GM12864 (cell line): ENCODE measurements around the gene DAW1.
"Not testable (repeated sequence)": the region's sequence is repeated elsewhere in the genome, so short reads cannot be mapped to it uniquely, and the experiment has no call there.

Source experiments
- DNase-seq: peaks from one replicate; pipeline ENCODE4 v3.0.0-alpha.2; 2011; ENCODE audit warnings: low read depth
- H3K4me3 ChIP-seq: 2 replicates; pipeline ENCODE4 v1.5.1; 2011; ENCODE audit warnings: mild to moderate bottlenecking, low read depth, low read length, control low read depth
- TF ChIP-seq, protein P1 (sequence below): IDR thresholded peaks from 2 replicates; pipeline ENCODE4 v1.5.1; 2011; ENCODE audit warnings: low read depth, mild to moderate bottlenecking, moderate library complexity, low read length, control low read depth, inconsistent platforms; ENCODE audit errors: missing control alignments

The DAW1 gene

DNA sequence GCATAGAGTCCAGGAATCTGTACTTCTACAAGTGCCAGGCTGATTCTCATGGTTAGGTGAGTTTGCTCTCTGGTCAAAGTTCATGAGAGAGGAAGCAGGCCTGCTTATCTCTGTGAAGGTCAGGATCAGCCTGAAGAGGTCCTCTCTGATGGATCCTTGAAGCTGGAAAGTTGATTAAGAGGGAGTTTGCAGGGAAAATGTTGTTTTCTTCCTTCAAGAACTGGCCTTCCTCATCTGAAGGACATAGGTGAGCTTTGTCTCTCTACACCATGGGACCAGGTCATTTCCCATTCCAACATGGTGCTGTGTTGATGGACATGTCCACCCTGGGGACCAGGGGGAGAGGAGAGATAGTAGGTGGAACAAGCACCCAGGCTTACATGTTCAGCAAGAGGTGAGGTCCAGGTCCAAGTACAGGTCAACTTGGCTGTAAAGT, 42.9 kb upstream of the DAW1 start:
- no peak overlapping the region for H3K4me3 ChIP-seq
- TF ChIP-seq, protein P1, sequence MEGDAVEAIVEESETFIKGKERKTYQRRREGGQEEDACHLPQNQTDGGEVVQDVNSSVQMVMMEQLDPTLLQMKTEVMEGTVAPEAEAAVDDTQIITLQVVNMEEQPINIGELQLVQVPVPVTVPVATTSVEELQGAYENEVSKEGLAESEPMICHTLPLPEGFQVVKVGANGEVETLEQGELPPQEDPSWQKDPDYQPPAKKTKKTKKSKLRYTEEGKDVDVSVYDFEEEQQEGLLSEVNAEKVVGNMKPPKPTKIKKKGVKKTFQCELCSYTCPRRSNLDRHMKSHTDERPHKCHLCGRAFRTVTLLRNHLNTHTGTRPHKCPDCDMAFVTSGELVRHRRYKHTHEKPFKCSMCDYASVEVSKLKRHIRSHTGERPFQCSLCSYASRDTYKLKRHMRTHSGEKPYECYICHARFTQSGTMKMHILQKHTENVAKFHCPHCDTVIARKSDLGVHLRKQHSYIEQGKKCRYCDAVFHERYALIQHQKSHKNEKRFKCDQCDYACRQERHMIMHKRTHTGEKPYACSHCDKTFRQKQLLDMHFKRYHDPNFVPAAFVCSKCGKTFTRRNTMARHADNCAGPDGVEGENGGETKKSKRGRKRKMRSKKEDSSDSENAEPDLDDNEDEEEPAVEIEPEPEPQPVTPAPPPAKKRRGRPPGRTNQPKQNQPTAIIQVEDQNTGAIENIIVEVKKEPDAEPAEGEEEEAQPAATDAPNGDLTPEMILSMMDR = no peak
- DNase-seq = no peak

DNA sequence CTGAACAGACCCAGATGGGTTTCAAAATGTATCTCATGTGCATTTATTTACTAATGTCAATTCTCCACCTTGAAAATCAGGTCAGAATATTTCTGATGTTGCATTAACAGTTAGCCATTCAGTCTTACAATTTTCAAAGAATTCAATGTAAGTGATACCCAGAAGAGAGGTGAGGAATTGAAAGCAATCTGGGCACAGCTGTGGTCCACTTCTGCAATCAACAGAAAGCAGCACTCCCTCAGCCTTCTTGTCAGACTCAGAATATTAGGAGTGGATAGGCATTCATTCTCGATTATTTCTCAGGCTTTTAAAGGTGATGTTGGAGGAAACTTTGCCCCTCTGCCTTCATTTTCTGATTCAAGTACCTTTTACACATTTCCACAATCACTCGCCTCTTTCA, 42.1 kb upstream of the DAW1 start:
- TF ChIP-seq, protein P1 = no peak
- no peak for DNase-seq
- H3K4me3 ChIP-seq = no peak overlapping the region

DNA sequence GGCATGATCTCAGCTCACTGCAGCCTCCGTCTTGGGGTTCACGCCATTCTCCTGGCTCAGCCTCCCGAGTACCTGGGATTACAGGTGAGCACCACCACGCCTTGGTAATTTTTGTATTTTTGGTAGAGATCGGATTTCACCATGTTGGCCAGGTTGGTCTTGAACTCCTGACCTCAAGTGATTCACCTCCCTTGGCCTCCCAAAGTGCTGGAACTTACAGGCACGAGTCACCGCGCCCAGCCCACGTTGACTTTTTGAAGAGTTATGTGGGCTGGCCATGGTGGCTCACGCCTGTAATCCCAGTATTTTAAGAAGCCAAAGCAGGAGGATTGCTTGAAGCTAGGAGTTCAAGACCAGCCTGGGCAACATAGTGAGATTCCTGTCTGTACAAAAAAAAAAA, 37.0 kb upstream of the DAW1 start:
- TF ChIP-seq, protein P1 = no peak

DNA sequence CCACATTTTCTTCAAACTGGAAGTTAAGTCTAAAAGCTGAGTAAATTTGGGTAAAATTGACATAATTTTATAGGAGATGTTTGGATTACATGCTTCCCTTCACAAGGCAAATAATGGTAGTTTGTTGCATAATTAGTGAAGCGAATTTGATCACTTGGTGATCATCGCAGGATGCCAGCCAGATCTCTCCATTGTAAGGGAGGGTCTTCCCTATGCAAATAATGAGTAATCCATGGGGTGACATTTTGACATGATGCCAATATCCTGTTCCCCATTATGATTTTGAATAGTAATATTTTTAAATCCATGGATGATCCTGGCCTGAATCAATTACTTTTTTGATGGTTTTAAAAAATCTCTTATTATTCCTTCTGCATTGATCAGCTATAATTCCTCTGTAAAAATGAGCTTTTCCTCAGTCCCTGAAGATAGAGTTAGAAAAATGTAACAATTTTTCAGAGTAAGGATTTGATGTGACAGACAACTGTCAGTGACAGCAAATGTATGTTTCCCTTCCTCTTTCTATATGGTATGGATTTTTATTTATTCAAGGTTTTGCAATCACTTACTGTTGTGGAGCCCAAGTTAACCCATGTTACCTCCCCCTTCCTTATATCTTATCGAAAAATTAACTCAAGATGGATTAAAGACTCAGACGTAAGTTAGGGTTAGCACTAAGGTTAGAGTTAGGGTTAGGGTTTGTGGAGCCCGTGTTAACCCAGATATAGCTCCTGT, 36.3 kb upstream of the DAW1 start:
- TF ChIP-seq, protein P1 = no peak
- no peak overlapping the region for H3K4me3 ChIP-seq
- DNase-seq = no peak

More for the DNA sequence above, 37.0 kb upstream of the DAW1 start:
- no peak for DNase-seq
- no peak overlapping the region for H3K4me3 ChIP-seq

DNA sequence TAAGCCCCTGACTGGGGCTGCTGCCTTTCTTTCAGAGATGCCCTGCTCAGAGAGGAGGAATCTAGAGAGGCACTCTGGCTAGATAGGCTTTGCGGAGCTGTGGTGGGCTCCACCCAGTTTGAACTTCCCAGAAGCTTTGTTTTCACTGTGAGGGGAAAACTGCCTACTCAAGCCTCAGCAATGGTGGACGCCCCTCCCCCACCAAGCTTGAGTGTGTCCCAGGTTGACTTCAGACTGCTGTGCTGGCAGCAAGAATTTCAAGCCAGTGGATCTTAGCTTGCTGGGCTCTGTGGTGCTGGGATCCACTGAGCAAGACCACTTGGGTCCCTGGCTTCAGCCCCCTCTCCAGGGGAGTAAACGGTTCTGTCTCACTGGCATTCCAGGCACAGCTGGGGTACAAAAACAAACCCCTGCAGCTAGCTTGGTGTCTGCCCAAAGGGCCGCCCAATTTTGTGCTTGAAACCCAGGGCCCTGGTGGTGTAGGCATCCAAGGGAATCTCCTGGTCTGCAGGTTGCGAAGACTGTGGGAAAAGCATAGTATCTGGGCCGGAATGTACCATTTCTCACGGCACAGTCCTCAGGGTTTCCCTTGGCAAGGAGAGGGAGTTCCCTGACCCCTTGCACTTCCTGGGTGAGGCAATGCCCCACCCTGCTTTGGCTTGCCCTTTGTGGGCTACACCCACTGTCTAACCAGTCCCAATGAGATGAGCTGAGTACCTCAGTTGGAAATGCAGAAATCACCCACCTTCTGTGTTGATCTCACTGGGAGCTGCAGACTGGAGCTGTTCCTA, 31.9 kb upstream of the DAW1 start:
- not testable (repeated sequence) for H3K4me3 ChIP-seq, DNase-seq

DNA sequence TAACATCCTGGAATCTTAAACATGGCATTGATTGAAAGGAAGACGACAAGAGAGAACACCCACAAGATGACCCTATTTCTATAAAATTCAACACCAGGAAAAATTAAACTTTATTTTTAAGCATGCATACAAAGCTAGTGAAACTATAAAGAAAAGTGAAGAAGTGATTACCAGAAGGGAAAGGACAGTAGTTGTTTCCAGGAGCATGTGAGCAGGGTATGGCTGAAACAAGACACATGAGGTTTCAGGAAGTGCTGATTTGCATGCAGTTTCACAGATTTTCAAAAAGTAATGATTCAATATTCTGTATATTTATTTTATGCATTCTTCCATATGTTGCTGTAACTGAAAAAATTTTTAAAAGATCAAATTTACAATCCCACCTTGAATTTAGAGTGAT, 24.6 kb upstream of the DAW1 start:
- no peak overlapping the region for H3K4me3 ChIP-seq
- TF ChIP-seq, protein P1 = no peak
- DNase-seq = no peak

DNA sequence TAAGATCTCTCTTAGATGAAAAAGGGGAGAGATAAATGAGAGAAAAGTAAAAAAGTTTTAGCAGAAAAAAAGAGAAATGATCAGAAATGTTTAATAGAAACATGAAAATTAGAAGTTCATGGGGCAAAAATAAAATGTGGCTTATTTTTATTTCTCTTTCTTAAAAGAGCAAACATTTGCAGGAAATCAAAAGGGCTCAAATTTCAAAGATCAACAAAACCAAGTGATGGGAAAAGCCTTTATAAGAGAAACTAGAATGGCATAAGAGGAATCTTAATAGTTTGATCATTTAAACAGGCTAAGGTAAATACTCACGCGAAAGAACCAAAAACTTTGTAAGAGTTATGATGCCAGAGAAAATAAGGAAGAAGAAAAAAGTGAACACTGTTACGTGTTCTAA, 23.3 kb upstream of the DAW1 start:
- TF ChIP-seq, protein P1 = no peak
- H3K4me3 ChIP-seq = no peak overlapping the region
- DNase-seq = no peak
